ENCODE measurements around the gene ITGB4. TPM values are rescaled to one million over a fixed set of nuclear protein-coding genes. Genes with fewer than 3 reads are reported as not detected.

The ITGB4 gene
- total and polyA plus RNA-seq, 2 experiments from 2014 or later, result 6.1 to 9.7 TPM

DNA sequence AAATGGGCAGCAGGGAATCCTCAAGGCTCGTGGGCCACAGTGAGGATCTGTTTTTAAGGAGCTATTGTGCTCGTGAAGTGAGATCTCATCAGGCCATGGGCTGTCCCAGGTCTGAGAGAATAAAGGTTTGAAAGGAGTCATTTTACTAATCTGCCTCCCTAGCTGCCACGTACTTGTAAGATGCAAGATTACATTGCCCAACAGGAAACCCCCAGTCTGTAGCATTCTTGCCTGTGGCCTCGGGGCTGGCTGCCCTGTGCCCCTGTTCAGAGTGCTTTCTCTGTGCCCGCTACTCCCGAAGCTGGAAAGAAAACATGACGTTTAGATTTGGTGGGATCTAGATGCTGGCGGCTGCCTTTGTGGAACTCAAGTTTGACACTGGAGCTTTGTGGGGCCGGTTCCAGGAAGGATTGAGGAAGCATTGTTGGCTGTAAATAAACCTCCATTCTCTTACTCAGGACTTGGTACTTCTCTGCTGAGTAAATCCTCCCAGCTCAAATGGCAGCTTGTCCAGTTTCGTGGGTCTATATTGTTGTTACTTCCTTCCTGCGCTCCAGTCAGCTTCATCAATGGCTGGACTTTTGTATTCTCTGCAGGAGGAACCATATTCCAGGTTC is 32.9 kb upstream of the ITGB4 start (continued):
- TF ChIP-seq ETS1 (IDR thresholded peaks at IDR 0.05), result no peak
- no peak for TF ChIP-seq EZH2phosphoT487 (IDR thresholded peaks at IDR 0.05; ENCODE audit: unreplicated experiment)
- no peak for TF ChIP-seq JUNB (IDR thresholded peaks at IDR 0.05; ENCODE audit: unreplicated experiment)
- no peak for TF ChIP-seq CTCF (conservative IDR thresholded peaks at IDR 0.05; ENCODE audit: low read depth in 2 of 2)
- no peak for TF ChIP-seq POLR2AphosphoS5 (IDR thresholded peaks at IDR 0.05; ENCODE audit: low read depth)
- TF ChIP-seq CREB1 (CRISPR knock-in tag; IDR thresholded peaks at IDR 0.05; ENCODE audit: low read depth), result no peak
- TF ChIP-seq ZNF331 (CRISPR knock-in tag; IDR thresholded peaks at IDR 0.05; ENCODE audit: low read depth), result no peak
- TF ChIP-seq ZNF114 (CRISPR knock-in tag; IDR thresholded peaks at IDR 0.05), result no peak
- no peak for TF ChIP-seq STAT1 (IDR thresholded peaks at IDR 0.05; ENCODE audit: unreplicated experiment)

DNA sequence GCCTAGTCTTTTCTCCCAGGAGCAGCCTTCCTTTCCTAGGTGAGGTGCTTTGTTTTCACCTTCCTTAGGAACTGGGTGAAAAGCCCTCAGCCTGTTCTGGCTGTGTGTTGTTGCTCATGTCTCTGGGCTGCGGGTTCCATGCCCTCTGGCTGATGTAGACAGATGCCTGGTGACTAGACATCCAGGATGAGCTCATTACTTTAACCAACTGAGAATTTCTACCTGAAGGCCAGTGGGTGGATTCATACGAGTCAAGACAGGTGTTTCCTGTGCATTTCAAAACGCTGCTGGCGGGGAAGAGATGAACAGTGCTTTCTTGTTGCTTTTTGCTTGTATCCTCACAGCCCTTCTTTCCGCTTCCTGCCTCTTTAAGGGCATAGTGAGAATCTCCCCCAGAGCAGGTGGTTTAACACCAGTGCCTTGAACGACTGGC is 31.8 kb upstream of the ITGB4 start:
- no peak overlapping the region for H3K4me2 ChIP-seq
- no peaks in the 10 kb centered on the region for H3K27me3 ChIP-seq (ENCODE audit: insufficient read depth)
- no peak overlapping the region for H3K4me3 ChIP-seq
- no peaks in the 10 kb centered on the region for H3F3A ChIP-seq (replicated peaks; ENCODE audit: low read depth)
- Mint-ChIP-seq H3K27me3 (ENCODE audit: insufficient read depth, low read depth, poor library complexity) (peaks cover 13% of the 10 kb centered on the region), H3K36me3 (ENCODE audit: low read depth) (peaks cover 5% of the 10 kb centered on the region), H3K4me1 (peaks cover 23% of the 10 kb centered on the region), H3K4me3 (no peak overlapping the region), H3K27ac (0 out of 2 replicates have a peak overlapping the region, but pooled peaks have one; percentile 10), H3K9me3 (no peaks in the 10 kb centered on the region)
- ATAC-seq, result no peak
- no peak overlapping the region for H2AFZ ChIP-seq
- peak overlapping the region; percentile 32; the same call in 1 of the 2 replicates for H3K27ac ChIP-seq (ENCODE audit: low read depth)
- peaks cover 6% of the 10 kb centered on the region; the same call in 1 of the 2 replicates for H4K20me1 ChIP-seq (replicated peaks; ENCODE audit: insufficient read depth)
- no peaks in the 10 kb centered on the region for H3K9me2 ChIP-seq (ENCODE audit: insufficient read depth)
- no peak for DNase-seq (ENCODE audit: low spot score)
- H3K36me3 ChIP-seq (ENCODE audit: insufficient read depth), result no peaks in the 10 kb centered on the region
- H3K4me1 ChIP-seq (ENCODE audit: insufficient read depth), result no peaks in the 10 kb centered on the region
- H3K79me2 ChIP-seq (replicated peaks; ENCODE audit: insufficient read depth), result peaks cover 74% of the 10 kb centered on the region
- TF ChIP-seq NANOG (IDR thresholded peaks at IDR 0.05; ENCODE audit: borderline replicate concordance) (no peak), ZNF331 (CRISPR knock-in tag; IDR thresholded peaks at IDR 0.05; ENCODE audit: low read depth) (no peak), EZH2 (IDR thresholded peaks at IDR 0.05; ENCODE audit: low read depth, unreplicated experiment) (no peak), CTCF (conservative IDR thresholded peaks at IDR 0.05; ENCODE audit: low read depth in 2 of 2) (no peak), JUNB (IDR thresholded peaks at IDR 0.05; ENCODE audit: unreplicated experiment) (no peak), CREB1 (CRISPR knock-in tag; IDR thresholded peaks at IDR 0.05; ENCODE audit: low read depth) (no peak), REST (IDR thresholded peaks at IDR 0.05; ENCODE audit: unreplicated experiment) (no peak), STAT1 (IDR thresholded peaks at IDR 0.05; ENCODE audit: unreplicated experiment) (no peak)

All from GM23338 (cell line).